Astrocyte (in vitro differentiated cells and primary cell): ENCODE measurements around the gene COL9A2. TPM values are rescaled to one million over a fixed set of nuclear protein-coding genes. Genes with fewer than 3 reads are reported as not detected.

Experiments used
- DNase-seq: peaks from one replicate; pipeline ENCODE4 v3.0.0-alpha.2; 2010; ENCODE audit warnings: low read depth
- FAIRE-seq: peaks from 2 replicates; lab custom pipeline; 2011; peaks lifted over from hg19 to GRCh38; lab: Jason Lieb, UNC
- H2AFZ ChIP-seq: 2 replicates; pipeline ENCODE4 v1.6.0; 2012; ENCODE audit warnings: low read depth, low read length, inconsistent platforms
- H3K27ac ChIP-seq: 2 replicates; pipeline ENCODE4 v1.5.1; 2011; ENCODE audit warnings: low read depth, low read length, inconsistent platforms
- H3K27me3 ChIP-seq: 2 replicates; pipeline ENCODE4 v1.6.0; 2011; ENCODE audit warnings: low read length, inconsistent platforms; ENCODE audit not compliant: insufficient read depth
- H3K36me3 ChIP-seq: 2 replicates; pipeline ENCODE4 v1.5.1; 2011; ENCODE audit warnings: low read length, inconsistent platforms; ENCODE audit not compliant: insufficient read depth
- H3K4me1 ChIP-seq: 2 replicates; pipeline ENCODE4 v1.5.1; 2011; ENCODE audit warnings: low read length, inconsistent platforms; ENCODE audit not compliant: insufficient read depth
- H3K4me2 ChIP-seq: 2 replicates; pipeline ENCODE4 v1.6.0; 2012; ENCODE audit warnings: low read length, inconsistent platforms
- H3K4me3 ChIP-seq: 2 replicates; pipeline ENCODE4 v1.5.1; 2011; ENCODE audit warnings: low read depth, mild to moderate bottlenecking, low read length, inconsistent platforms; ENCODE audit not compliant: insufficient read depth
- H3K79me2 ChIP-seq: 2 replicates; pipeline ENCODE4 v1.6.0; 2012; ENCODE audit warnings: mild to moderate bottlenecking, low read length, inconsistent platforms; ENCODE audit not compliant: insufficient read depth
- H3K9ac ChIP-seq: 2 replicates; pipeline ENCODE4 v1.6.0; 2012; ENCODE audit warnings: mild to moderate bottlenecking, low read length, inconsistent platforms
- H3K9me3 ChIP-seq: 2 replicates; pipeline ENCODE4 v1.5.1; 2012; ENCODE audit warnings: low read depth, mild to moderate bottlenecking, low read length, inconsistent platforms; ENCODE audit not compliant: insufficient read depth
- H4K20me1 ChIP-seq: 2 replicates; pipeline ENCODE4 v1.6.0; 2012; ENCODE audit warnings: low read length, inconsistent platforms; ENCODE audit not compliant: insufficient read depth
- H3K27ac Mint-ChIP-seq: one replicate; pipeline ENCODE4 v1.8.0; 2021; ENCODE audit warnings: mild to moderate bottlenecking, mixed read lengths; ENCODE audit not compliant: unreplicated experiment
- H3K27me3 Mint-ChIP-seq: one replicate; pipeline ENCODE4 v1.8.0; 2021; ENCODE audit warnings: low read depth, mixed read lengths; ENCODE audit not compliant: unreplicated experiment
- H3K36me3 Mint-ChIP-seq: one replicate; pipeline ENCODE4 v1.8.0; 2021; ENCODE audit warnings: low read depth, mixed read lengths; ENCODE audit not compliant: unreplicated experiment
- H3K4me1 Mint-ChIP-seq: one replicate; pipeline ENCODE4 v1.8.0; 2021; ENCODE audit warnings: low read depth, mixed read lengths; ENCODE audit not compliant: unreplicated experiment
- H3K4me3 Mint-ChIP-seq: one replicate; pipeline ENCODE4 v1.8.0; 2021; ENCODE audit warnings: mild to moderate bottlenecking, moderate library complexity, mixed read lengths; ENCODE audit not compliant: unreplicated experiment
- H3K9me3 Mint-ChIP-seq: one replicate; pipeline ENCODE4 v1.8.0; 2021; ENCODE audit warnings: mild to moderate bottlenecking, mixed read lengths; ENCODE audit not compliant: unreplicated experiment
- CTCF ChIP-seq: IDR thresholded peaks from 2 replicates; pipeline ENCODE4 v1.5.1; 2011; ENCODE audit warnings: low read depth, mild to moderate bottlenecking, inconsistent platforms, low read length, moderate library complexity; ENCODE audit not compliant: insufficient read depth
- EZH2 ChIP-seq: IDR thresholded peaks from 2 replicates; pipeline ENCODE4 v1.6.1; 2012; ENCODE audit warnings: mild to moderate bottlenecking, low read length, inconsistent platforms; ENCODE audit not compliant: insufficient read depth
- total RNA-seq: library from RNA; stranded (reverse); gene quantifications from 2 replicates; pipeline ENCODE4 v1.2.1, GENCODE V29; 2021

COL9A2 gene
- total RNA-seq, 1 donor from 2014 or later: 2.1 TPM

DNA sequence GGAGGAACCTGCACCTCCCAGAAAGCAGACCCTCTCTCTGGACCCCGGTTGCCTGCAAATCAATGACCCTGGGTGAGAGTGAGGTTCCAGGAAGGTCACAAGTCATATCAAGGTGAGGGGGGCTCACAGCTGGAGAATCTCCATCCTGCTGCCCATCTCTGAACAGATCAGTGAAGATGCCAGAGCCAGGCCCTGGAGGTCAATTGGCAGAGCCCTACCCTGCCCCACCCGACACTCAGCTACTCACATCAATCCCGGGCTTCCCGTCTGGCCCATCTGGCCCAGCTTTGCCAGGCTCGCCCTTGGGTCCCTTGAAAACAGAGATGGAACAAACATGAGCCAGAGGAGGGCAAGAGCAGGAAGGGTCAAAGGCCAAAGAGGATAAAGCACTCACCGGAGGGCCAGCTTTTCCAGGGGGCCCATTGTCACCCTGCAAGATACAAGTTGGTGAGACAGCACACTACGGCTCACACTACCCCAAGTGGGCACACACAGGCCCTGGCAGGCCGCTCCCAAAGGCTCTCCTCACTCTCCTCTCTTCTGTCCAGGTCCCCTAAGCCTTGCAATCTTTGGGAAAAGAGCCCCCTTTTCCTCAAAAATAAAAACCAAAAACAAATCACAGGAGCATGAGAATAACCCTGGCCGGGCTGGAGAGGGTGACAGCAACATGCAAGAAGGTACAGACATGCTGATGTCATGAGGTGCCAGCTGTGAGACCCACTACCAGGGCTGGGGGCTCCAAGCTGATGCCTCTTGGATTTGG lies 2.9 kb downstream of the COL9A2 start:
- peak overlapping the region; percentile 79 for H3K4me3 Mint-ChIP-seq
- Histone ChIP-seq H3K36me3 (no peaks in the 10 kb centered on the region), H3K79me2 (no peaks in the 10 kb centered on the region), H3K4me2 (peak overlapping the region; percentile 74), H2AFZ (peak overlapping the region; percentile 8), H3K27ac (no peak overlapping the region), H4K20me1 (no peaks in the 10 kb centered on the region), H3K9ac (no peak overlapping the region), H3K9me3 (no peaks in the 10 kb centered on the region), H3K27me3 (peaks cover 23% of the 10 kb centered on the region), H3K4me3 (no peak overlapping the region), H3K4me1 (peaks cover 22% of the 10 kb centered on the region)
- H3K36me3 Mint-ChIP-seq: peaks cover 6% of the 10 kb centered on the region
- H3K27ac Mint-ChIP-seq: peak overlapping the region; percentile 66
- TF ChIP-seq EZH2 (no peak), CTCF (no peak)
- DNase-seq (no peak), FAIRE-seq (no peak)
- H3K9me3 Mint-ChIP-seq: no peaks in the 10 kb centered on the region
- H3K4me1 Mint-ChIP-seq: peaks cover 17% of the 10 kb centered on the region
- peaks cover 34% of the 10 kb centered on the region for H3K27me3 Mint-ChIP-seq

- Histone ChIP-seq H2AFZ (peak overlapping the region; percentile 8), H3K36me3 (no peaks in the 10 kb centered on the region), H3K4me1 (peaks cover 22% of the 10 kb centered on the region), H3K79me2 (no peaks in the 10 kb centered on the region), H3K9me3 (no peaks in the 10 kb centered on the region), H3K4me2 (no peak overlapping the region), H3K27ac (no peak overlapping the region), H3K27me3 (peaks cover 22% of the 10 kb centered on the region), H4K20me1 (no peaks in the 10 kb centered on the region), H3K9ac (no peak overlapping the region), H3K4me3 (no peak overlapping the region)
- Mint-ChIP-seq H3K36me3 (peaks cover 6% of the 10 kb centered on the region), H3K9me3 (no peaks in the 10 kb centered on the region), H3K27me3 (peaks cover 27% of the 10 kb centered on the region), H3K27ac (peak overlapping the region; percentile 12), H3K4me1 (peaks cover 15% of the 10 kb centered on the region), H3K4me3 (peak overlapping the region; percentile 54)
- FAIRE-seq (no peak), DNase-seq (no peak)
- TF ChIP-seq EZH2 (no peak), CTCF (no peak)
Observed at GRCh38 chr1:40313329-40313957, 3.6 kb downstream of the COL9A2 start.
